OCI-M1 (cell line): ENCODE results near the gene AIM2.
A peak's percentile ranks its signal among the peaks of the same experiment; 100 is the strongest.

Source experiments
- DNase-seq: peaks from one replicate; lab custom pipeline; 2025; lab: John Stamatoyannopoulos, UW

The AIM2 gene

GRCh38 chr1:159079525-159079924, 3.0 kb upstream of the AIM2 start:
- peak; percentile 37 for DNase-seq

DNA sequence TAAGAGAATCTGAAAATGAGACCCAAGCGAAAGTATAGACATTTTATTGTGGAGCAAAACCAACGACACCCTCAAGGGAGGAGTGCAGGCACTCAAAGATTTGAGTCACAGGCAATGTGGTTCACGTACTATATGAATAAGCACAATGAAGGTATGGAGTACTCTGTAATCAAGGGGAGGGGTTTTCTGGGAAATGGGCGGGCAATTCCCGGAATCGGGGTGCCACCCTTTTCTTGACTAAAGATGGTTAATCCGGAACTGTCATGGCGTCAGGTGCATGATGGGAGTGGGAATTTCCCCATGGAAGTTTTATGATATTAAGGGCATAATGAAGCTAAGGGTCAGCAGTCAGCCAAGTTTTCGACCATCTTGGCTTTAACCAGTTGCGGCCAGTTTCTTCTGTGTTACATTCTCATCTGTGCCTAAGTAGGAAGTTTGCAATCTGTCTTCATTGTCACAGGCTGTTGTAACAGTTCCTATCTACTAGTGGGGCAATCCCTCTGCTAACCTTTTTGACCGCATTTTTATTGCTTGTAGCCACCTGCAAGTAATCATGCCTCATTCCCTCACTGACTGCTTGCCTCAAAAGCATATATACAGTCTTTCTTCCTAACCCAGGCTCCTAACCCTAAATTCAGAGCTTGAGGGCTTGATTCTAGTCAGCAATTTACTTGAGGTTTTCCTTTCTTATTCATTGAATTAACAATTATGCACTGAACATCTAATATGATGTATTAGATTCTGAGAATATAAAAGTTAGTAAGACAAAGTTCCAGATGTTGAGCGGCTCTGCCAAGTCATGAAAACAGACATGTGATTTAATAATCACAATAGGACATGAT, 775 bp upstream of the AIM2 start:
- DNase-seq, result peak; percentile 100

- DNase-seq, result peak; percentile 86
These were observed 4.5 kb downstream of the AIM2 start for GRCh38 chr1:159071970-159072582.

- no peak for DNase-seq
These were observed 7.7 kb downstream of the AIM2 start for GRCh38 chr1:159068886-159069285.

DNA sequence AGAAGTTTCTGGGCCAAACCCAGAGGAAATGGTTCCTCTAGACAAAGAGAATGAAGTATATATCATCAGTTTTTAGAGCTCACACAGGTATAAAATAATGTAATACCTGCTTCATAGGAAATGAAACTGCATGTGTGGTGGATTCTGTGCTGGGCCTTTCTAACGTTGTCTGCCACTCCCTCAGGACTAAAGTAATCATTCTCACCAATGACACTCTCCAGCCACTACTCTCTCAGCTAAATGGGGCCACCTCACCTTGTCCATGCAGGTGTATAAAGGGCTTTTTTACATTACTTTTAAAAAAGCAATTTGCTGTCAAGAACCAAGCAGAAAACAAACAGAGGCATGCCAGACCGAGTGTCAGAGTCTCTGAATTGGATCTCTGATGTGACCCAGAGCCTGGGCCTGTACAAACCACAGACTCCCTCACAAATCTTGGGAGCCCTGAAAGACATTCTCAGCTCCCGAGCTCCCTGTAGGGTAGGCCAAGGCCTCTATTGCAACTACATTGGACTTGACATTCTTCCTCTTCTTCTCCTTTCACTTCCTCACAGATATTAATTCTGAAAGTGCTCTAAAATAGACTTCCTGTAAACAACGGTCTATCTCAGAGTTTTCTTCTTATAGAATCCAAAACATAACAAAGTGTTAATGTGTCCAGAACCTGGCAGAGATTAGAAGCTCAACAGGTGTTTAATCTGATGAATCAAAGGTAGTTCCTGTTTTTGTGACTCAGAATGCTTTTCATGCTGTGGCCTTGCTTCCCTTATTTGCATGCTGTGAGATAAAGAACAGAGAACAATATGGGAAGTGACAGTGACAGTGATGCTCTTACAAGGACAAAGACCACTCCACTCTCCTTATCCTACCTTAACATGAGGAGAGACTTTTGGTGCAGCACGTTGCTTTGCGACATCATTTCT, 8.6 kb downstream of the AIM2 start:
- peak; percentile 86 for DNase-seq

- no peak for DNase-seq
These were observed 10.5 kb downstream of the AIM2 start for GRCh38 chr1:159066108-159066507.

- DNase-seq, result no peak
These were observed 11.5 kb downstream of the AIM2 start for GRCh38 chr1:159065106-159065505.

DNA sequence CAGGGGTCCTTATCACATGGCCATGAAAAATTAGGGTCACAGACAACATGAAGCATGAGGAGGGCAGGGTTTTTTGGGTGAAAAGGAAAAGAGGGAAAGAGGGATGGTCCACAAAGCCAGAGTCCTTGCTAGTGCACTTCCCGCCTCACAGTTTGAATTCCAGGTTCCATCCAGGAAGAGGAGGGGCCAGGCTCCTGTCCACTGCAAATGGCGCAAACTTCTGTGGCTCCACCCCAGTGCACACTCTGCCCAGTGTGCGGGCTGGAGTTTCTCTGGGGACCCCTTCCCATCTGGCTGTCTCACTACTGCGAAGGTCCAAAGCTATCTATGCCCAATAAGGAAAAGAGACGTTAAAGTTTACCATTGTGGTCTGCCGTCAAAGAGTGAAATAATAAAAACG, 17.8 kb downstream of the AIM2 start:
- no peak for DNase-seq

- no peak for DNase-seq
These were observed 20.4 kb downstream of the AIM2 start for GRCh38 chr1:159056069-159056698.

- DNase-seq, result no peak
These were observed 21.4 kb downstream of the AIM2 start for GRCh38 chr1:159055181-159055641.

DNA sequence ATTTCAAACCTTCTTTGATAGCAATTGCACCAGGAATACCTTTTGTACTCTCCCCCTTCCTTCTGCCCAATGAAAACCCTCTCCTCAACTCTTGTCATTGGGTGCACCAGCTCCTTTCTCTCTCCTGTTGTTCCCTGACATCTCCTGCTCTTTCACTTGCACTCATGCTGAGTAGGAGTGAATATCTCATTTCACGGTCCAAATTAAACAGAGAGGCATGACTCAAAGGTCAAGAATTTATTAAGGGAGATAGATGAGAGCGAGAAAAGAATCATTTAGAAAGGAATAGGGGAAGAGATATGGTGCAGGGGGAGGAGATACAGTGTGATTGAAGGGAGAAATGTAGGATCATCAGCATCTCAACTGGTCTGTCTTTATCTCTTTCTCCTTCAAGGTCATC, 22.1 kb downstream of the AIM2 start:
- no peak for DNase-seq

DNA sequence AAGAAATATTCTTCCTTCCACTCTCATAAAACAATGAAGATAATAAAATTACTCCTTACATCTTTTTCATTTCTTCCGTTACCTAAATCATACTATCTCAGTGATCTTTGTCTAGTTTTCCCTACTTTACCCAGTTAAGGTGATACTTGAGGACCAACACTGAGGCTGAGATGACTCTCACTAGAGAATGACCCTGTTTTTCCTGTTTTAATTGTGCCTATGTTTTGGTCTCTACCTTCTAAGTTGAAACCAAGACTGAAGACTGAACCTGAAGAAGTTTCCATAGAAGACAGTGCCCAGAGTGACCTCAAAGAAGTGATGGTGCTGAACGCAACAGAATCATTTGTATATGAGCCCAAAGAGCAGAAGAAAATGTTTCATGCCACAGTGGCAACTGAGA, 25.1 kb downstream of the AIM2 start:
- DNase-seq, result no peak

DNA sequence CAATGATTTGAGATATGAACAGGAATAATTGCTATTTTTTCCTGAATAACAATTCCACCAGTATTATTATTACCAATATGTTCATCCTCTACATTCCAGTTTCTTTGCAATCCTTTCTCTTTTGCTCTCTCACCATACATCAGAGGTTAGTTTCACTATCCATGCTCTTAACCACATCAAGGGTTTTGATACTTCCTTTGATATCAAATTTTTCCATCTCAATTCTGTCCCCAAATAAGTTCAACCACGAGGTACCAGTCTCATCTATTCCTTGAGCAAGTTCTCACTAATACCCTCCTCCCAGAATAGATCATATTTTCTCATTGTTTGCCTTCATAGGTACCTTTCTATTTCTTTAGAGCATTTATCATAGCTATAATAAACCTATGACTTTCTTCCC, 30.1 kb downstream of the AIM2 start:
- peak; percentile 6 for DNase-seq

DNA sequence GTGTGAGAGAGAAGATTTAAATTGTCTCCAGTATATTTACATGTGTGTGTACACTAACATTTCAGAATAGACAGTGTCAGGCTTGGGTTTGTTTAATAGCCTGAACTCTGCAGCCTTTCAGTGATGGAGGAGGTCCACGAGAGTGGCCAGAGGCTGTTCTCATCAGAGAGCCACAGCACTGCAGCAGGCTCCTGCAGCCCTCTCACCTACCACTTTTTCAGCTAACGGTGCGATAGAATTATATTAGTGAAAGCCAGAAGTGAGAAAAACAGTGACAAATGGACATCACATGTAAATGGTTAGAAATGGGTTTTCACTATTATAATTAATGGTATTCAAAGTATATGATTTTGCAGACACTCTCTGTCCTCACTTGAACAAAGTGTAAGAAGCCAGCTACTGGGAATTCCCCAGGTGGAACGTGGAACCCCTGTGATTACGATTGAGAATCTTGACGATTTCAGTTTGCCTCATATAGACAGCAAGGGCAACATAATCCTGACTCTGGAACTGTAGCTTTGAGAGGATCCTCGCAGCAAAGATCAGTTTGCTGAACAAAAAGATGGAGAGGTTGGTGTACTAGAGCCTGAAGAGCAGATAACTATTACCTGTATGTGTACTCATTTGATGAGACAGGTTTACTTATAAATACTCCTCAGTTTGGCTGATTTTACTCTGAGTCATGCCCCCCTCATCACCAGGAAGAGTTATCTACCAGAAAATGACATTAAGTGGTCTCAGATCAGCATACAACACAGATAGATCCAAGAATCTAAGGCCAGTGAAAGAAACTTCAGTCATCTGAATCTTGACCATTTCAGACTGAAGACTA, 35.5 kb downstream of the AIM2 start:
- no peak for DNase-seq

- no peak for DNase-seq
These were observed 36.4 kb downstream of the AIM2 start for GRCh38 chr1:159040206-159040605.

- DNase-seq, result no peak
These were observed 45.6 kb downstream of the AIM2 start for GRCh38 chr1:159030877-159031447.

DNA sequence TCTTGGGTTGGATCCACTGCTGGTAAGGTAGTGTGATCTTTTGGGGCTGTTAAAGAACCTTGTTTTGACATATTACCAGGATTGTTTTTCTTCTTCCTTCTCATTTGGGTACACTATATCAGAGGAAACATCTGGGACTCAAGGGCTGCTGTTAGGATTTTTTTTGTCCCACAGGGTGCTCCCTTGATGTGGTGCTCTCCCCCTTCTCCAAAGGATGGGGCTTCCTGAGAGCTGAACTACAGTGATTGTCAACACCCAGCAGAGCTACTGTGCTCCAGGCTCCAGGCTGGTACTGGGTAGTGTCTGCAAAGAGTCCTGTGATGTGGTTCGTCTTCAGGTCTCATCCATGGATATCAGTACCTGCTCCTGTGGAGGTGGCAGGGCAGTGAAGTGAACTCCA, 46.3 kb downstream of the AIM2 start:
- no peak for DNase-seq

DNA sequence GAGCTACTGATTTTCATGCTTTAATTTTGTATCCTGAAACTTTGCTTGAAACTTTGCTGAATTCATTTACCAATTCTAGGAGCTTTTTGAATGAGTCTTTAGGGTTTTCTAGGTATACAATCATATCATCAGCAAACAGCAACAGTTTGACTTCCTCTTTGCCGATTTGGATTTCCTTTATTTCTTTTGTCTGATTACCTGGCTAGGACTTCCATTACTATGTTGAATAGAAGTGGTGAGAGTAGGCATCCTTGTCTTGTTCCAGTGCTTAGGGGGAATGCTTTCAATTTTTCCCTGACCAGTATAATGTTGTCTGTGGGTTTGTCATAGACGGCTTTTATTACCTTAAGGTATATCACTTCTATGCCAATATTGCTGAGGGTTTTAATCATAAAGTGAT, 49.7 kb downstream of the AIM2 start:
- peak; percentile 32 for DNase-seq

DNA sequence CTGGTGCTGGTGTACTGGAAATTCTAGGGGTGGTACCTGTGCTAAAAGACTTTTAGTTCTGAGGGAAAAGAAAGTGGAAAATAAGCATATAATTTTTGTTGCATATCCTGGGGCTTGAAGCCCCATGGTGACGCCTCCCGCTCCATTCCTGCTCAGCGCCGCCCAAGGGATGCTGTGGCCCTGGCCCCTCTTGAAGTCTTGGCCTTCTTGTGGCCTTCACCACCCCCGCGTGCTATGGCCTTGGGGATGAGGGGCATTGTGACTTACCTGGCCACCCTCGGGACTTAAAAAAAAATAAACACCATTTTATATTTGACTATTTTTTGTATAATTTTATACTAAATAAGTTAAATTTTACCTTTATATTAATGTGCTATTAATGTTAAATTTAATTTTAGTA, 51.5 kb downstream of the AIM2 start:
- no peak for DNase-seq

DNA sequence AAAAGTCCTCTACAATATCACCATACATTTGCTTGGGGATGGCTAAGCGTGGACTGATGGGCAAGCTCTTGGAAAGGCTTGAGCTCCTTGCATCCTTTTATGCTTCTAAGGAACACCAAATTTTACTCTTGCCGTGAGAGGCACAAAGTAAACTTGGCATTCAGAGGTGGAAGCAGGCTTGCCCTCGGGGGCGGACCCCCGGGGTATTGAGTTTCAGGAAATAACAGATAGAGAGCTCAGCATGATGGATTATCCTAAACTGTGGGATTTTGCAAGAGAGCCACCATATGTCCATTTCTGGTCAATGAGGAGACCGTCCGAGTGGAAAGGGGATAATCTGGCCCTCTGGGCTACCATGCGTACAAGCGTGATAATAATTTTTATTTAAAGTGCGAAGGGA, 52.8 kb downstream of the AIM2 start:
- DNase-seq, result no peak

DNA sequence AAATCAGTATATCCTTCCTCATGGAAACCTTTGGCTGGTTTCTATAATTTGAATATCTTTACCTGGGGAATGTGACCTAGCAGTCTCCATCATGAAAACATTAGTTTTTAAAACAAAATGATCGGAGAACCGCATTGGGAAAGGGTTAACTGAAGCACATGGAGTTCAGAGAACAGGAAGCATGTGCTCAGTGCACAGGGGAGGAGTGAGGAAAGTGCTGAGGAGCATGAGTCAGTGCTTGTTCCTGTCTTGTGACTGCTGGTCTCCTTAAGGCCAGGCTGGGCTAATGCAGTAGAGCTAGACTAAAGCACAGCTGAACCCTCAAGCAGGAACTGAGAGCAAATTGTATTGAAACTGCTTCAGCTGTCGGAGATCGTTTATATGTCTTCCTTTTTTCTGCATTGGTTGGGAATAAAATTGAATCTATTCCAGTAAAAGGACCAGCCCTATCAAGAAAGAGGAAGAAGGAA, 61.1 kb downstream of the AIM2 start:
- DNase-seq, result peak; percentile 91
